NT2/D1 (cell line): ENCODE measurements around the gene DNAJC18.

Experiments
- SUZ12 ChIP-seq: IDR thresholded peaks from 2 replicates; pipeline ENCODE4 v1.6.1; 2011; ENCODE audit not compliant: insufficient read length, insufficient read depth; ENCODE audit errors: extremely low read depth
- YY1 ChIP-seq: IDR thresholded peaks from 2 replicates; pipeline ENCODE4 v1.6.1; 2011; ENCODE audit not compliant: insufficient read length, insufficient read depth
- ZNF274 ChIP-seq: IDR thresholded peaks from 2 replicates; pipeline ENCODE4 v1.6.1; 2011; ENCODE audit warnings: mild to moderate bottlenecking, low read depth, low read length

DNA sequence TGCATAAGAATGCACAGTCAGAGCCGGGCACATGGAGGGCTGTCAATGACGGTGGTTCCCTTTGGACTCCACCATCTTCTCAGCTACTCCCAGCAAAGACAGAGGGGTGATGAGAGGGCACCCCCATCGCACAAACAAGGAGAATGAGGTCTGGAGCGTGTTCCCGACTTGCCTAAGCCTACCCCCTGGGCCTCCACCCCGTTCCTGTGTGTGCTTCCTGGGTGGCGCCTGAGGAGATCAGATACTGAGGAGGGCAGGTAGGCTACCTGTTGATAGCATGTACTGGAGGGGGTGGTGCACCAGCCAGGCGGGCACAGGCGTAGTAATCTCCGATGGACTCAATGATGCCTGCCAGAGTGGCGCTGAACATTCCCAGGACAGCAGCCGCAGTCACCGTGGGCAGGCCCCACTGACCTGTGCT is 60.4 kb downstream of the DNAJC18 start:
- TF ChIP-seq YY1 (no peak), ZNF274 (no peak), SUZ12 (no peak)
